H1 (cell line): ENCODE results near the gene RDH12. TPM values are rescaled to one million over a fixed set of nuclear protein-coding genes. Genes with fewer than 3 reads are reported as not detected.

Source experiments
- CREB1 ChIP-seq: IDR thresholded peaks from 2 replicates; pipeline ENCODE4 v1.6.1; 2012; ENCODE audit warnings: inconsistent platforms
- CTBP2 ChIP-seq: IDR thresholded peaks from 2 replicates; pipeline ENCODE4 v1.7.0; 2011; ENCODE audit warnings: borderline replicate concordance, mild to moderate bottlenecking, moderate library complexity, mixed read lengths, low read length; ENCODE audit not compliant: insufficient read depth, insufficient read length
- RAD21 ChIP-seq, 2 experiments: IDR thresholded peaks in 1 of 2; conservative IDR thresholded peaks in 1 of 2; 2 replicates each; pipeline ENCODE4 v1.6.1; 2011; ENCODE audit warnings: low read depth in 2 of 2, low read length in 2 of 2, improper control_type of control experiment in 1 of 2, inconsistent platforms in 1 of 2, mild to moderate bottlenecking in 1 of 2, moderate library complexity in 1 of 2
- SIN3A ChIP-seq, 2 experiments: IDR thresholded peaks in 1 of 2; conservative IDR thresholded peaks in 1 of 2; 2 replicates each; pipeline ENCODE4 v1.6.1; 2011 to 2012; ENCODE audit warnings: low read length in 2 of 2, improper control_type of control experiment in 1 of 2, low read depth in 1 of 2, mild to moderate bottlenecking in 1 of 2
- polyA plus RNA-seq, 7 experiments: library from polyadenylated mRNA; depleted of rRNA in 3 of 7; stranded (reverse) in 5 of 7; unstranded in 2 of 7; fragments of >200 nt in 5 of 7; fragments of 200-250 nt in 2 of 7; gene quantifications; 1 replicate in 5 of 7; 2 replicates in 1 of 7; 4 replicates in 1 of 7; pipeline versions ENCODE4 v1.2.1 to v1.2.3, GENCODE V29; 2011 to 2013; ENCODE audit warnings: missing spikeins in 2 of 7, mixed read lengths in 2 of 7
- total RNA-seq: library from RNA; stranded (reverse); fragmentation: NEBNext Ultra II Directional; extraction: Animal tissue kit (Norgen Biotek cat#: 25700); gene quantifications from 2 replicates; pipeline ENCODE4 v1.2.1, GENCODE V29; 2021

Gene RDH12
- total and polyA plus RNA-seq, 2 of the 8 experiments (the other 6 are each of a cell fraction or from before 2014, with no cell fraction given) = 1.2 to 1.5 TPM

GRCh38 chr14:67710209-67710608 is 8.5 kb downstream of the RDH12 start (continued):
- no peak for TF ChIP-seq SIN3A (conservative IDR thresholded peaks at IDR 0.05 in 1 of 2, IDR thresholded peaks at IDR 0.05 in 1 of 2; ENCODE audit: low read depth in 1 of 2, low read length in 2 of 2)
- TF ChIP-seq CREB1 = no peak
- TF ChIP-seq CTBP2 = no peak
- no peak for TF ChIP-seq RAD21 (IDR thresholded peaks at IDR 0.05 in 1 of 2, conservative IDR thresholded peaks at IDR 0.05 in 1 of 2; ENCODE audit: low read depth in 2 of 2, low read length in 2 of 2)
